Kidney epithelial cell (primary cell): ENCODE measurements around the gene AGBL3. TPM values are rescaled to one million over a fixed set of nuclear protein-coding genes. Genes with fewer than 3 reads are reported as not detected.
A peak's percentile ranks its signal among the peaks of the same experiment; 100 is the strongest.

Experiments used
- DNase-seq: peaks from one replicate; pipeline ENCODE4 v3.0.0-alpha.2; 2010; ENCODE audit warnings: low read depth
- H3K27me3 ChIP-seq: 2 replicates; pipeline ENCODE4 v1.6.0; 2011; ENCODE audit warnings: low read length; ENCODE audit not compliant: control insufficient read depth, insufficient read depth
- H3K36me3 ChIP-seq: 2 replicates; pipeline ENCODE4 v1.5.1; 2011; ENCODE audit warnings: low read length; ENCODE audit not compliant: control insufficient read depth, insufficient read depth
- H3K4me3 ChIP-seq: 2 replicates; pipeline ENCODE4 v1.5.1; 2011; ENCODE audit warnings: low read depth, mild to moderate bottlenecking, control low read depth, low read length
- CTCF ChIP-seq: IDR thresholded peaks from 2 replicates; pipeline ENCODE4 v1.5.1; 2011; ENCODE audit warnings: mild to moderate bottlenecking, moderate library complexity, low read length, control low read depth, inconsistent platforms; ENCODE audit not compliant: insufficient read depth, poor library complexity, severe bottlenecking
- total RNA-seq: library from RNA; depleted of rRNA; stranded (reverse); fragments of >200 nt; gene quantifications from 2 replicates; pipeline ENCODE4 v1.2.3, GENCODE V29; 2015

The AGBL3 gene
- total RNA-seq, 1 donor from 2014 or later: 1.6 TPM

DNA sequence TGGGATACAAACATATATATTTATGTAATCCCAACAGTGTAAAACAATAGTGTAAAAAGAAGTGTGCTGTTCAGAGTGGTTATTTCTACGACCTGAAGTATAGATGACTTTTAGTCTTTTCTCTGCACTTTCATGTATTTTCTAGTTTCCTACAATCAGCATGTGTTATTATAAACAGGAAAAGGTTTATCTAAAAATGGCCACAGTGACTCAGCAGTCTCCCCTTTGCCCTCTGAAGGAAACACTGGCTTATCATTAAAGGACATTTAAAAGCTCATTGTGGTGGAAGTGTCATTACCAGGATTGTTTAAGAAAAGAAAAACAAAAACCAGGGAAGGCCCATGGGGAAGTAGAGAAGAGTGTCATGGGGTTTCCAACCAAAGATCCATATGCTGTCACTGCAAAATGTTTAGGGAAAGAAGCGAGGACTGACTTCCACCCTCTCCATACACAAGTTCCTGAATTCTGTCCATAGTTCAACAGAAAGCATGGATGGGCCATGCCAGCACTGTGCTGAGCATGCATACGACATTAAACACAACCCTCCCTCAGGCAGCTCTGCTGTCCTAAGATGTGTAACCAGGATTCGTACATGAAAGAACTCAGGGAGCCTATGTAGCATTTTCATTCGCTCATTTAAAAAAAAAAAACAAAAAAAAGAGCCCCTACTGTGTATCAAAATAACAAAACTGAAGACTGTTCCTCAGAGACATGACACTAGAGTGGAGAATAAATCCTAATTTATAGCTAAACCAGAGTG lies 174.0 kb downstream of the AGBL3 start:
- no peak for TF ChIP-seq CTCF
- no peaks in the 10 kb centered on the region for H3K27me3 ChIP-seq
- DNase-seq: no peak
- H3K36me3 ChIP-seq: peaks cover 2% of the 10 kb centered on the region
- no peak overlapping the region for H3K4me3 ChIP-seq

DNA sequence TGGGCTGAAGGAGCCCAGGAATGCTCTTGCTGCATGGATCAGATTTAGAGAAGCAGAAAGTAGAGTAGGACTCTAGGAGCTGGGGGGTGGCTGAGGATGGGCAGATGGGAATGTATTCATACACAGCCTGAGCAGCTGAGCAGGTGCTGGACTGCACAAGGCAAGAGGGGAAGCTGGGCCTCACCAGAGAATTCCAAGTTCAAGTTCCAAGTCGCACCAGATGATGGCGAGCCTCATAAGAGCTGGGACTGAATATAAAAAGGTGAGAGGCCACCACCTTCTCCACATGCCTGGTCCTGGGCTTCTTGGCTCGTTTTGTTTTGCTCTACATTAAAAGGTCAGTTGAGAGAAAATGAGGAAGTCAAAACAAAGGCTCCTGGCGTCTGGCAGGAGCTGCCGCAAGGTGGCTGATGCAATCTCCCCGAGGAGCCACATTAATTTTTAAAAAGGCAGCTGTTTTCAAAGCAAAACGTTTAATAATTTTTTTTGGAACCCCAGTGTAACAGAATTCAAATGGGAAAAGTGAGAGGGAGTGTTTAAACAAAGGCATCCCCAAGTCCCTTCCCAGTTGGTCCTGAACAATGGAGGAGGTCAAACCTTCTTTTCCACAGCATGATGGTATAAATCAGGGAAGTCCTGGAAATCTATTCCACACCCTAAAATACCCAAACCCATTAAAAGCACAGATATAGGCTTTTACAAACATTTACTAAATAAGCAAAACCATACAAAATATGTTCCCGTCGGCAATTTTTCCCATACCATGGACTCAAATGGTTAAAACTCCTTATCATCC lies 174.7 kb downstream of the AGBL3 start:
- H3K4me3 ChIP-seq: no peak overlapping the region
- H3K36me3 ChIP-seq: peaks cover 2% of the 10 kb centered on the region
- H3K27me3 ChIP-seq: no peaks in the 10 kb centered on the region
- no peak for TF ChIP-seq CTCF
- no peak for DNase-seq

GRCh38 chr7:135161669-135162068 lies 175.4 kb downstream of the AGBL3 start:
- Histone ChIP-seq H3K36me3 (peaks cover 2% of the 10 kb centered on the region), H3K4me3 (no peak overlapping the region), H3K27me3 (no peaks in the 10 kb centered on the region)
- TF ChIP-seq CTCF: no peak
- no peak for DNase-seq

DNA sequence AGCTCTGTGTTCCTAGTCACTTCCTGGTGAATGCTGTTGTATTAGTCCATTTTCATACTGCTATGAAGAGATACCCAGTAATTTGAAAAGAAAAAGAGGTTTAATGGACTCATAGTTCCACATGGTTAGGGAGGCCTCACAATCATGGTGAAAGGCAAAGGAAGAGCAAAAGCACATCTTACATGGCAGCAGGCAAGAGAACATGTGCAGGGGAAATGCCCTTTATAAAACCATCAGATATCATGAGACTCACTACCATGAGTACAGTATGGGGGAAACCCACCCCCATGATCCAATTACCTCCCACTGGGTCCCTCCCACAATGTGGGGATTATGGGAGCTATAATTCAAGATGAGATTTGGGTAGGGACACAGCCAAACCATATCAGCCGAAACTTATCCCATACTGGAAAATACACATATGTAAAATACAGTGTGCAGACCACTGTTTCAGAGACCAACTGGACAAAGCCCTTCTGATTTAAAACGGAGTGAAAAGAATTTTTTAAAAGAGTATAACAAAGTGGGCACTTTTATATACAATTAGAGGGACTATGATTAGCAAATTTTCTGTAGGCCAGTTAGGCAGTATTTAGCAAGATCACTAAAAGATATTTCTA lies 176.2 kb downstream of the AGBL3 start:
- Histone ChIP-seq H3K36me3 (peaks cover 2% of the 10 kb centered on the region), H3K4me3 (no peak overlapping the region), H3K27me3 (no peaks in the 10 kb centered on the region)
- TF ChIP-seq CTCF: no peak
- no peak for DNase-seq

DNA sequence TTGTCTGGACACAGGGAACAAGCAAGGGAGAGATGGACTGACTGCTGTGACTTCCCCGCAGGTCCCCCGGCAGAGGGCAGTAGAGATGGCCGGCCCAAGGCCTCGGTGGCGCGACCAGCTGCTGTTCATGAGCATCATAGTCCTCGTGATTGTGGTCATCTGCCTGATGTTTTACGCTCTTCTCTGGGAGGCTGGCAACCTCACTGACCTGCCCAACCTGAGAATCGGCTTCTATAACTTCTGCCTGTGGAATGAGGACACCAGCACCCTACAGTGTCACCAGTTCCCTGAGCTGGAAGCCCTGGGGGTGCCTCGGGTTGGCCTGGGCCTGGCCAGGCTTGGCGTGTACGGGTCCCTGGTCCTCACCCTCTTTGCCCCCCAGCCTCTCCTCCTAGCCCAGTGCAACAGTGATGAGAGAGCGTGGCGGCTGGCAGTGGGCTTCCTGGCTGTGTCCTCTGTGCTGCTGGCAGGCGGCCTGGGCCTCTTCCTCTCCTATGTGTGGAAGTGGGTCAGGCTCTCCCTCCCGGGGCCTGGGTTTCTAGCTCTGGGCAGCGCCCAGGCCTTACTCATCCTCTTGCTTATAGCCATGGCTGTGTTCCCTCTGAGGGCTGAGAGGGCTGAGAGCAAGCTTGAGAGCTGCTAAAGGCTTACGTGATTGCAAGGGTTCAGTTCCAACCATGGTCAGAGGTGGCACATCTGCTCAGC lies 178.2 kb downstream of the AGBL3 start:
- Histone ChIP-seq H3K27me3 (no peaks in the 10 kb centered on the region), H3K4me3 (no peak overlapping the region), H3K36me3 (peaks cover 2% of the 10 kb centered on the region)
- no peak for DNase-seq
- TF ChIP-seq CTCF: peak; percentile 5
